GM19455 (cell line): ENCODE results near the gene KRT39.
"Not testable (repeated sequence)": the region's sequence is repeated elsewhere in the genome, so short reads cannot be mapped to it uniquely, and the experiment has no call there.

Experiments used
- ATAC-seq: cut with Tn5 transposase; IDR thresholded peaks from one replicate; pipeline ENCODE4 v1.9.1; 2021; ENCODE audit not compliant: unreplicated experiment

KRT39 gene

DNA sequence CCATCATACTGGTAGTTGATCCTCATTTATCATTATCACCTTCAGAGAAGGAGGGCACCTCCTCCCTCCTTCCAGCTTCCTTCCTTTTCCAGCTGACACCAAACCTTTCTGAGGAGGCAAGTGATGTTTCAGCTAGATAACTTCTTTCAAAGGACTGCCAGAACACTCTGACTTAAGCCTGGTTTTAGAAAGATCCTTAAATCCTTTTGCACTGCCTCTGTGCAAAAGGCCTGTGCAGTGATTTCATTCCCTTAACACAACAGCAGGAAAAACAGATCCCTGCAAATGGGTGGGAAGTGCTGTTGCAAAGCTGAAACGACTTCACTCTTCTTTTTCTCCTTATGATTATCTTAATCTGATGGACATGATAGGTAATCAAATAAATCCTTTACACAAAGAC, 22.2 kb downstream of the KRT39 start:
- no peak for ATAC-seq

DNA sequence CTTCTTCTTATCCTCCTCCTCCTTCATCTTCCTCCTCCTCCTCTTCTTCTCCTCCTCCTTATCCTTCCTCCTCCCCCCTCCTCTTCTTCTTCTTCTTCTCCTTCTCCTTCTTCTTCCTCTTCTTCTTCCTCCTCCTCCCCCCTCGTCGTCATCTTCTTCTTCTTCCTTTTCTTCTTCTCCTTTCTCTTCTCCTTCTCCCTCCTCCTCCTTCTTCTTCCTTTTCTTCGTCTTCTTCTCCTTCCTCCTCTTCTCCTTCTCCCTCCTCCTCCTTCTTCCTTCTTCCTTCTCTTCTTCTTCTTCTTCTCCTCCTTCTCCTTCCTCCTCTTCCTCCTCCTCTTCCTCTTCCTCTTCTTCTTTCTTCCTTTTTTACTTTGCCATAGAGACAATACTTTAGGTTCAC, 24.2 kb downstream of the KRT39 start:
- no peak for ATAC-seq

DNA sequence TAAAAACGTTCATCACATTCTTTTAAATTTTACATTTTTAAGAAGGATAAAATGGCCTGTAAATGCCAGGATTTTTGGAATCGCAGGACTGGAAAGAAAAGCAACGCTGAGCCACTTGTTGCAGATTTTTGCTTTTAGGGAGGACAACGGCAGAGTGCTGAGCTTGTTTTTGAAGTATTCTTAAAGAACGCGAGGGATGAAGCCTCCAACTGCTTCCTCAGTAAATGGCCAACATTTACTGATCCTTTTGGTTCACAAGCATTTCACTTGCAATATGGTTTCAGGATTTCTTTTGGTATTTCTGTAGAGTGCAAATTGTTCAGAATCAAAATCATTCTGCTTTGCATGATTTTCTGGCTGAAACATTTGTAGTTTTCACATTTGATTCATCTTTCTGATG, 26.5 kb downstream of the KRT39 start:
- no peak for ATAC-seq

DNA sequence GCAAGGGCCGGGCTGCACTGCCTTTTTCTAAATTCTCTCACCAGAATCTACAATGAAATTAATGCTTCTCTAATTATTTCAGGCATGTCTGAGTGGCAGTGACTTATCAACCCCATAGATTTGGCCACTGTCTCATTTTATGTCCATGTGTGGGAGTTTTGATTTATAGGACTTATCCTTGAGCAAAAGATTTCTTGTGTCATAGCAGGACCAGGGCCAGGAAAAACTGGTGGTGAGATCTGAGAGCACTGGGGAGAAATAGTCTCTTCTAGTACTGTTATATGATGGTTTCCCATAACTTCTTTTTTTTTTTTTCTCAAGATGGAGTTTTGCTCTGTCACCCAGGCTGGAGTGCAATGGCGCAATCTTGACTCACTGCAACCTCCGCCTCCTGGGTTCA, 27.8 kb downstream of the KRT39 start:
- no peak for ATAC-seq

DNA sequence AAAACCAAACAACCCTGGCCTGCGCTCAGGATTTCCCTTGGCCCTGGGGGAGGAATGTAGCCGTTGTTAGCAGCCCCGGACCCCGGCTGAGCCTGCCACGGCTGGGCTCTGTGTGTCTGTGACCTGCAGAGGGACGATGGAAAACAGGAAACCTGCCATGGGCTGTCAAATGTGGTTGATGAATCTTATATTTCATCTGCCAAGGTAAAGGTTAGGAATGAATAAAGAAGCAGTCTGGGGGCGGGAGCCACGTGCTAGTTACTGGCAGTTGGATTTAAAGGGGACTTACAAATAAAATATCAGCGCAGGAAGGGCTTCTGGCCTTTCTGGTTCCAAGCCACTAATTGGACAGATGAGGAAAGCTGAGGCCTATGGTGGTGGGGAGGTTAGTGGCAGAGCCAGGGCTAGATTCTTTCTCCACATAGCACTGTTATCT, 29.3 kb downstream of the KRT39 start, which contains the start of gene KRT23:
Gene KRT23, minus strand, starts transcription at position 263 of the 436 bp plus-strand sequence. CDS start 1,043 bp downstream, outside the sequence.
- ATAC-seq: no peak

DNA sequence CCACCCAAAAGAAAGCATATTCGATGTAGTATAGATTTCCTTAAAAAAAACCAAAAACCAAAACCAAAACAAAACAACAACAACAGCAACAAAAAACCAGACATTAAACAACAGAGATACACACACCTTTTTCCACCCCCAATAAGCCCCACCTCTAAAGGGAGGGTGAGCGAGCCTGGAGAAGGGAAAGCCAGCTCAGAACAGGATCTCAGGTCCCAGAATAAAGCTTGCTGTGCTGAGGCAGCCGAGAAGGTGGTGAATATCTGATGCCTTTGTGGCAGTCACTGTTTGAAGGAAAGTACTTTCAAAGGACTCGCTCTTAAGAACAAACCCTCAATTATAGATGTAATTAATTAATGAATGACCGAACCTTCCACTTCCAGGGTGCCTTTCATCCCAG, 29.8 kb downstream of the KRT39 start:
- no peak for ATAC-seq

DNA sequence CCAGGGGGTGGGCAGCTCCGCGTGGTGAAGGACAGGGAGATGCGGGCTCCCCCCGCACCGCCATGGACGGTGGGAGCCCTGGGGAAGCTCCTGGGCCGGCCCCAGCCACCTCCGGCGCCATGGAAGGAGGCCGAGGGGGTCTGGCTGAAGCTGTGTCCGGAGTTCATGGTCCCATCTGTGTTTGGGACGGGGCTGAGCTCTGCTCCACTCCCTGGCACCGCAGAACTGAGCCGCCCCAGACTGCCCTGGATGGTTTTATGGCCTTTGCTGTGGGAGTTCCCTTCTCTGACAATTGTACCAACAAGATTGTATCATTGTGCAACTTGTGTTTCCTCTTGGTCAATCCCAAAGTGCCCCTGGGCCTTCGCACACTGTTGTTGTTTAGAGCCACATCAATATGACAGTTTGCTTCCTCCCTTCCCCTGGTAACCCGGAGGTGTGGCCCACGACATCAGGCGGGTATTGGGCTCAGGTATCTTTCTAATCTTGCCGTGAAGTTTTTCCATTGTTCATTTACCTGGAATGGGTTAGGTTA, 30.2 kb downstream of the KRT39 start:
- no peak for ATAC-seq

DNA sequence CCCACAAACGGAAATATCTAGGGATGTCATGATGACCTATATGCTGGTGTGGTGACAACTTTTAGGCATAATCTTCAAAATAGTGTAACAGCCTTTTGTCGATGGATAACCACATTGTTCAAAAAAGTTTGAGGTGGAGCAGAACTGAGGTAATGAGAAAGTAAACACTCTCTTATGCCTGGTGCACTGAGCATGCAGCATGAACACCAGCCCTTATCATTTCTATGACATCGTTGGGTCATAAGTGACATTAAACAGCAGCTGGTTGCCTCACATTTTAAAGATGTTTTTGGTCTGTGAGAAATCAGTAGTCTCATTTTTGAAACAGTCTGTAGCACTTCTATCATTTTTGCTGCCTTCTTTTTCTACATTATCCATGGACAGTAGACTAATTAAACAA, 31.1 kb downstream of the KRT39 start:
- no peak for ATAC-seq

DNA sequence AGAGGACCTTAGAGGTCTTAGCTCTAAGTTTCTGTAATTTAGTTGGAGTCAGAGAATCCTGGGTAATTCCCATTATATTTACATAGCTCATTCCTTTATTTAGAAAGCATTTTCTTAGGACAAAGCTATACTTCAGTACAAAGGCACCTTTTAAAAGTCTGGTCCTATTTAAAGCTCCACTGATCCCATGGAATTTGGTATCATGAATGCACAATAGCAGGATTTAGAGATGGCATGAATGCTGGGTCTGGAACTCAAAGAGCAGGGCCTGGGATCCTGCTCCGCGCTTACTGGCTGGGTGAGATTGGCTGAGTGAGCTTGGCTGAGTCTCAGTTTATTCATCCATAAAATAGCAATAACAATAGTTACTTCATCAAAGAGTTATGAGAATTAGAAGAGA, 34.1 kb downstream of the KRT39 start:
- ATAC-seq: no peak

DNA sequence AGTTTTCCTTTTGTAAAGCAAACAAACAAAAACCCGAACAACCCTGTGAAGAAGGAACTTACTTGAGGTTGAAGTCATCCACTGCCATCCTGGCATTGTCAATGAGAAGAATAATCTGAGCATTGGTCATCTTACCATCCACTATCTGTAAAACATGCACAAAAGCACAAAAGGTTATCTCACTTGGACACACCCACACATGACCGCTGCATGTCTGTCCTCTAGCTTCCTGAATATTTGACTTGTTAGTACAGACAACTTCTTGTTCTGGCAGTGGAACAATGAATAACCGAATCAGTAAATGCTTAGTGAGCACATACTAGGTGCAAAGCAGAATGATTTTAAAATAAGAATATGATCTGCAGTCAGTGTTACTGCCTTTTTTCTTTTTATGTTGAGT, 35.4 kb downstream of the KRT39 start:
- no peak for ATAC-seq

DNA sequence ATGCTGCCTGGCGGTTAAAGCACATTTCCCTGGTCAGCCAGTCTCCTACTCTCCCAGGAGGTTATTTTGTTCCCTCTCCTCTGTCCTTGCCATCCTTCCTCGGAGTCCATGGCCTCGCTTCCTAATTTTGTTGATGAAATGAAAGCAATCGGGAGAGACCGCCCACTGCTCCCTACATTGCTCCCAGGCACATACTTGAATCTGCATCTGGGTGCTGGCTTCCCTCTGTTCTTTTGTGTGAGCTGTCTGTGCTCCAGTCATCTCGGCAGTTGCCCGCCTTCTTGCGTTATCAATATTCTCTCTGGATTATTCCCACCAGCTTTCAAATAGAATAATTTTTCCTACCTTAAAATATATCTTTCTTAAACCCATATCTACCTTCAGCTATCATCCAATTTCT, 40.4 kb downstream of the KRT39 start:
- ATAC-seq: no peak

DNA sequence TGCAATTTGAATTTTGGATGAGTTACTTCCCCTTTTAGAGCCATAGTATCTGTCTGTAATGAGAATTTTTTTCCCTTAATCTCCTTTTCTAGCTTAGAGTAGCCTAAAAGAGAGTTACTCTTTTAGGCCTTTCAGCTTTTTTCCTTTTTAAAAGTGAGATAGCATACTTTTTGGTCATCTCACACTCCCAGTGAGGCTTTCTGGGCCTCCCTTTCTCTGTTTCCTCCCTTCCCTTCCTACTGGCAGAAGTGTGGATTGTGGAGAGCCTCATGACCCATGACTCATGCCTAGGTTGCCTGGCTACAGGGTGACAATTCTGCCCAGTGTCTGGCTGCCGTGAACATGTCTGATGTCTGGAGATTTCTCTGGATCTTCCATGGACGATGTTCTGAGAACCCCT, 44.5 kb downstream of the KRT39 start:
- no peak for ATAC-seq

DNA sequence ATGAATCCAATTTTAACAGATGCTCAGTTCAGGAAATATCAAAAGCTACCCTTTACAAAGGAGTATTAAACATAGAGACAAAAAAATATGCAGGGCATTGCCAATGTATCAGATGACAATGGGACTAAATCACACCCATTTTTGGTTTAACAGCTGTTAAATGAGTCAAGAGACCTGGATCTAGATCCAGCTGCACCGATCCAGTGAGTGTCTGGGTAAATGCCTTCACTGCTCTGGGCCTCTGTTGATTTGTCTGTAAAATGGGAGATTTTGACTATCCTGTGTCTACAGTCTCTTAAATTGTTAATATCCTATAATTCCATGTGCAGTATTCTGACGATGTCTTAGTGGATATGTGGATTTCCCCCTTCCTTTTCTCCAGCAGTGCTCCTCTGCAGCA, 45.7 kb downstream of the KRT39 start:
- ATAC-seq: no peak

DNA sequence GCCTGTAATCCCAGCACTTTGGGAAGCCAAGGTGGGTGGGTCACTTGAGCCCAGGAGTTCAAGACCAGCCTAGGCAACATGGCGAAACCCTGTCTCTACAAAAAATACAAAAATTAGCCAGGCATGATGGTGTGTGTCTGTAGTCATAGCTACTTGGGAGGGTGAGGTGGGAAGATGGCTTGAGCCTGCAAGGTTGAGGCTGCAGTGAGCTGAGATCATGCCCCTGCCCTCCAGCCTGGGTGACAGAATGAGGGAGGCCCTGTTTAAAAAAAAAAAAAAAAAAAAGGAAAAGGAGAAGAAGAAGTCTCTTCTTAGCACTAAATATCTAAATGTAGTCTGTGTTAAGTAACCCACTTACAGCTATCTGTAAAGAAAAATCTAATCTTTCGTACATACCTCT, 49.6 kb downstream of the KRT39 start:
- ATAC-seq: not testable (repeated sequence)

DNA sequence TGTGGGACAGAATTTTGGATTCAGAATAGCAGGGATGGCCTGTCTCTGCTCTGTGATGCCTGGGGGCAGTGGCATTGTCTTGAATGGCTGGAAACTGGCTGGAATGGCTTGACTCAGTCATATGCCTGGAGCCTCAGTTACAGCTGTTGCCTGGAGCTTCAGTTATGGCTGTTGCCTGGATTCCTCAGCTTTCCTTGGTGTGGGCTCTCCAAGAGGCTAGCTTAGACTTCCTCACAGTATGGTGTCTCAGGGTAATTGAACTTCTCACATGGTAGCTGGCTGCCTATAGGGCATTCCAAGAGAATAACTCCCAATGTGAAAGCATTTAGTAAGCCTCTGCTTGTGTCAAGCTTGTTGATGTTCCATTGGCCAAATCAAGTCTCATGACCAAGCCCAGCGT, 50.4 kb downstream of the KRT39 start:
- ATAC-seq: no peak

DNA sequence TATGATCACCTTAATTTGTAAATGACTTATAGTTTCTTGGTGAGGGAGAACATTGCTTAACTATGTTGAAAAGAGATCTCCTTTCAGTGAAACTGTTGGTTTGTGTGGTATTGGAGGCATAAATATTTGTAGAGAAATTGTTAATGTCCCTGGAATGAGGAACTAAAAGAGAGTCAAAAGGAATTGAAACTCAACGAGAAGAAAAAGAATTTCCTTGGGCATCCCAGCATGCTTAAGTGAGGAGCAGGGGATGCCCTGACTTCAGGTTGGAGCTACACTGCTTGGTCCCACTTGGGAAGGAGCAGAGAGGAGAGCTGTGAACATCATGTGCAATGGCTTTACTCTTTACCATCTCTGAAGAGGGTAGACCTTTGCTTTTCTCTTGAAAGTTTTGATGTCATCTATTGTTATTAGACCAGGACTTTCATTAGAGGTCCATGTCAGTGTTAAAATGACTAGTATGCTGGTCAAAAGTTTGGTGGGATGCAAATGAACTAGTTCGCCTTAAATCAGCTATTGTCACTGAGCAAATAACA, 51.0 kb downstream of the KRT39 start:
- ATAC-seq: no peak

DNA sequence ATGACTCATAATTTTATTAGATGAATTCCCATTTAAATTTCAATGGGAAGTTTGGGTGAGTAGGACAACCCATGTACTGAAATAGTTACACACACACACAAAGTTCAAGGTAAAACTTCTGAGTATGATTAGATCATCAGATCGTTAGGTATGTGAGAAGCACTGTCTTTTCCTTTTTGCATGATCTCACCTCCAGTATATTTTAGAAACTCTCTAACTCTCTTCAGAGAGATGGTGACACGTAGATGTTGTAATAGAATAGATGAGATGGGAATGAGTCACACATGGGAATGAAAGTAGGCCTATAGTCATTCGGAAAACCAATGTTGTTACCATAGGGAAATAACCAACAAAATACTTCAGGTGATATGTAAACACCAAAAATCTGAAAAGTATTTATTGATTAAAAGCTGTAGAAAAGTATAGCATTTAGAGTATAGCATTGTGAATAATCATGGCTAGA, 51.5 kb downstream of the KRT39 start:
- no peak for ATAC-seq

DNA sequence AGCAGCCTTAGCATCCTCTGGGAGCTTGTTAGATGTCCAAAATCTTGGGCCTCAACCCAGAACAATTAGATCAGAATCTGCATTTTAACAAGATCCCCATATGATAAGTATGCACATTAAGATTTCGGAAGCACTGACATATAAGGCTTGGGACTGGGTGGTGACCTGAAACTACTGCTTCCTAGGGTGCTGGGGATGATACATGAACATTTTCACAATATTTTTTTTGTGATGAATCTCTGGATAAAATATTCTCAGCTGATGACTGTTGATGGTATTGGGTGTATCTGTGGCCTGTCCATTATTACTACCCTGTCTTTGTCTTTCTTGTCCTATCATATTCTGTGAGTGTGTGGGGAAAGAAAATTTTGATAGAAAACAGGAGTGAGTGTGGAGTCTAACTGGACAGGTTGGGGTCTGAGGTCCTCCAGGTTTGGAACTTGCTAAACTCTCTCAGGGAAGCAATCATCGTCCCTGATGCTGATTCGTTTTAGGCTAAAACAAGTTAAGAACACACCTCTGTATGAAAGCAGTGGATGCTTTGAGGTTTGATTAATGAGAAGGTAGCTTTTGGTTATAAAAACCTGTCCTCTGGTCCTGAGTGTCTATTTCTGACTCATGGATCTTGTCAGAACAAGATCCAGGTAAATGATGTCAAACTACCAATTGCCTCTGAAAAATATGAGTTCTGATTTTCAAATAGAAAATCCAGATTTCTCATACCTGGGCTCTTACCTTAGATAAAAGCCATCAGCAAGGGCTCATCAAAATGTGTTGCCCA, 52.5 kb downstream of the KRT39 start:
- no peak for ATAC-seq

DNA sequence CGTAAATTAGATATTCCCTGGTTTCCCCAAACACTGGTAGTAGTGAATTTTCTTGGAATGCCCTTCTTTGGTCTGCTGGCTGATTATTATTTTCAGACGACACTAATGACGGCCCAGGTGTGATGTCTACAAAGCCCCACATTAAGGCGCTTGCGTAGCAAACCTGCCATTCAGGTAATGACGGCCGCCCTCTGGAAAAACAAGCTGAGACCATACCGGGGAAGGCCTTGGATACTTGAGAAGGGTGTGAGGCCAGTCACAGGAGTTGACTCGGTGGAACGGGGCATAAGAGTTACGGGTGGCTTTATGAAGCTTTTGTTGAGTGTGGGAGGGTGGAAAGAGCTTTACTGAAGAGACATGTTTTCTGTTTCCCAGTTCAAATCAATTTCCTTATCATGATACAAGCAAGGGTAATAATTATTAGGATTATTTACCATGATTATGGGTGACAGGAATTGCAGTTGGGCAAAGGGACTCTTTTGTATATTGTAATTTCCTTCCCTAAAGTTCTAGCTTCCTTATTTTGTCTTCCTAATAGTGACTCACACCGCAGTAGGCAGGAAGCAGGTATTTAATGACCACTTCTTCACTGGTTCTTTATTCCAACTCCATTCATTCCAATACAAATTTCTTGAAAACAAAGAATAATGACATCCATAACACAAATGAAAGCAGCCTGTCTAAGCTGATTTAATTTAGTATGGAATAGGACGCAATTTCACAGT, 54.1 kb downstream of the KRT39 start:
- no peak for ATAC-seq

DNA sequence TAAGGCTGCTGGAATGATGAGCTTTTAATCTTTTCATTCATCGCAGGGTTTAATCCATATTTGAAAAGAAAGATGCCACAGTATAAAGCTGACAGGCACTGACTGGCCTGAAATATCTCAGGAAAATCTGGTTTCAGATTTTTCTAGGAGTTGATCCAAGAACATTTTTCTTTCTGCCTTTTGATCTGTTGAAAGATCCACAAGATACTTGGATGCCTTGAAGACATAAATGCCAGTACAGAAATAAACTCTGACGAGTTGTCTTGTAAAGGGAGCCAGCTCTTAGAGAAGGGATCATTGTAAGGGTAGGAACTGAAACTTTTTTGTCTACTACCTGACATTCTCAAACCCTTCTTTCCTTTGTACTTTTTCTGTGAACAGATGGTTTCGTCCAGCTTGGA, 56.3 kb downstream of the KRT39 start:
- no peak for ATAC-seq

DNA sequence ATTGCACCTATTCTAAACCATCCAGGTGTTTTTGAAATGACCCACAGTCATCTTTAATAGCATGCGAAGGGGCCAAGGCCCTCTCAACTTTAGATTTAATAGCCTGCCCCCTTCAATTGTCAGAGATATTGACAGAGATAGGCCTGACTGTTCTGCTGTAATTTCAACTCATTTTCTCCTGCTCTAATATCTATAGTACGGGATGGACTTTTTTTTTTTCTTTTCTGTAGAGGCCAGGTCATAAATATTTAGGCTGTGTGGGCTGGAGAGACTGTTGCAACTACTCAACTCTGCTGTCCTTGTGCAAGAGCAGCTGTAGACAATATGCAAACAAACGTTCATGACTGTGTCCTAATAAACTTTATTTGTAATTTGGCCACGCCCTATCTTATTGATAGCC, 57.0 kb downstream of the KRT39 start:
- no peak for ATAC-seq

DNA sequence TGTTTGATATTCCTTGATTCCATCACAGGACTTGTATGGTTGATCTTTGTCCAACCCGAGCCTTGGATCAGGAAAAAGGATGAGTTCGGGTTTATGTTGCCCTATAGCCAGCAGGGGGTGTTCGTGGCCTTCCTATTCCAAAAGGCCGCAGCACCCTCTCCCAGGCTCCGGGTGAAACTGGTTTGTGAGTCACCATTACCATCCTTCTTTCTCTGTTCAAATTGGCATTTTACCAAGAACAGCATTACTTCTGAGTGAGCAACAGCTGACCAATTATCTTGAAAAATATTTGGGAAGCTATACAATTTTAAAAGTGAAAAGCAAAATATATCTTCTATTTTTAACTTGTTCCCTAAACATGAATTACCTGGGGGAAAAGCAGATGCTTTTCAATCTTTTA, 57.4 kb downstream of the KRT39 start:
- ATAC-seq: no peak
